ENCODE measurements around the gene ACVR1.
"Not testable (repeated sequence)": the region's sequence is repeated elsewhere in the genome, so short reads cannot be mapped to it uniquely, and the experiment has no call there.

ACVR1 gene

GRCh38 chr2:157895531-157895930 lies 19.4 kb upstream of the ACVR1 start:
- TF ChIP-seq, protein P1, sequence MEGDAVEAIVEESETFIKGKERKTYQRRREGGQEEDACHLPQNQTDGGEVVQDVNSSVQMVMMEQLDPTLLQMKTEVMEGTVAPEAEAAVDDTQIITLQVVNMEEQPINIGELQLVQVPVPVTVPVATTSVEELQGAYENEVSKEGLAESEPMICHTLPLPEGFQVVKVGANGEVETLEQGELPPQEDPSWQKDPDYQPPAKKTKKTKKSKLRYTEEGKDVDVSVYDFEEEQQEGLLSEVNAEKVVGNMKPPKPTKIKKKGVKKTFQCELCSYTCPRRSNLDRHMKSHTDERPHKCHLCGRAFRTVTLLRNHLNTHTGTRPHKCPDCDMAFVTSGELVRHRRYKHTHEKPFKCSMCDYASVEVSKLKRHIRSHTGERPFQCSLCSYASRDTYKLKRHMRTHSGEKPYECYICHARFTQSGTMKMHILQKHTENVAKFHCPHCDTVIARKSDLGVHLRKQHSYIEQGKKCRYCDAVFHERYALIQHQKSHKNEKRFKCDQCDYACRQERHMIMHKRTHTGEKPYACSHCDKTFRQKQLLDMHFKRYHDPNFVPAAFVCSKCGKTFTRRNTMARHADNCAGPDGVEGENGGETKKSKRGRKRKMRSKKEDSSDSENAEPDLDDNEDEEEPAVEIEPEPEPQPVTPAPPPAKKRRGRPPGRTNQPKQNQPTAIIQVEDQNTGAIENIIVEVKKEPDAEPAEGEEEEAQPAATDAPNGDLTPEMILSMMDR (IDR thresholded peaks at IDR 0.05), result no peak
- no peak for DNase-seq (ENCODE audit: low spot score)

GRCh38 chr2:157894694-157895435 lies 18.7 kb upstream of the ACVR1 start:
- H3K4me3 ChIP-seq, result no peak overlapping the region

More at GRCh38 chr2:157895531-157895930, 19.4 kb upstream of the ACVR1 start:
- Histone ChIP-seq H3K27ac (no peak overlapping the region), H3K4me3 (no peak overlapping the region)

DNA sequence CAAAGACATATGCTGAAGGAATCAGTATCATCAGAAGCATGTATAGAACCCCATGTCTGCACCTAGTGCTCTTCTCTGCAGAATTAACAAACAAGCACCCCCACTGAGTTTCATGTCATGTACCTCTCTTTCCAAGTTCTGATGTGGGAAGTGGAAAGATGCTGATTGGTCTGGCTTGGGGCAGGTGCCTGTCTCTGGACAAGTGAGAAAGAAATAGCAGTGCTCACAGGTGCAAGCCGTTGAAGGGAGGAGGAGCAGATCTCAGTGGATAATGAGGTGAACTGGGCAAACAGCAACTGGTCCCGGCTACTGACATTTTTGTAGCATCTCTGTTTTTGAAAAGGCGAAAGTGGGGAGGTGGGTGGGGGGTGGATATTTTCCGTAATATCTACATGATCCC lies 17.5 kb upstream of the ACVR1 start:
- TF ChIP-seq, protein P1 (IDR thresholded peaks at IDR 0.05), result no peak
- Histone ChIP-seq H3K4me3 (no peak overlapping the region), H3K27ac (no peak overlapping the region)
- no peak for DNase-seq (ENCODE audit: low spot score)

More at GRCh38 chr2:157894694-157895435, 18.7 kb upstream of the ACVR1 start:
- TF ChIP-seq, protein P1 (IDR thresholded peaks at IDR 0.05), result no peak
- H3K27ac ChIP-seq, result no peak overlapping the region
- DNase-seq (ENCODE audit: low spot score), result no peak

DNA sequence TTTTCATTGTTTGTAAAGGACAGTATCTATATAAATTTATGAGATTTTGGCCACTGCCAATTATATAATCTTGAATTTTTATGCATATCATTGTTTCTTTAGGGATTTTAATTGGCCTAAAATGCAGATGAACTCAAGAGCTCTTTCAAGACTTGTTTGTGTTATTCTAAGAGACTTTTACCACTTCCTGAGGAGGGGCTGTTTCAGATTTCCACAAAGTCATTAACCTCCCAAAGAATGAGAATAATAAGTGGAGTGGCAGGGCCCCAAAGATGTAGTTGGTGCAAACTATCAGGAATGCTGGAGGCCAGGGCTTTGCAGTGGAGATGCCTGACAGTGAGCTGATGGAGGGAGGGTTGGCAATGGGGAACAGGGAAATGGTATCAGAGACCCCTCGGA lies 15.5 kb upstream of the ACVR1 start:
- TF ChIP-seq, protein P1 (IDR thresholded peaks at IDR 0.05), result no peak
- Histone ChIP-seq H3K4me3 (no peak overlapping the region), H3K27ac (no peak overlapping the region)
- DNase-seq (ENCODE audit: low spot score), result no peak

DNA sequence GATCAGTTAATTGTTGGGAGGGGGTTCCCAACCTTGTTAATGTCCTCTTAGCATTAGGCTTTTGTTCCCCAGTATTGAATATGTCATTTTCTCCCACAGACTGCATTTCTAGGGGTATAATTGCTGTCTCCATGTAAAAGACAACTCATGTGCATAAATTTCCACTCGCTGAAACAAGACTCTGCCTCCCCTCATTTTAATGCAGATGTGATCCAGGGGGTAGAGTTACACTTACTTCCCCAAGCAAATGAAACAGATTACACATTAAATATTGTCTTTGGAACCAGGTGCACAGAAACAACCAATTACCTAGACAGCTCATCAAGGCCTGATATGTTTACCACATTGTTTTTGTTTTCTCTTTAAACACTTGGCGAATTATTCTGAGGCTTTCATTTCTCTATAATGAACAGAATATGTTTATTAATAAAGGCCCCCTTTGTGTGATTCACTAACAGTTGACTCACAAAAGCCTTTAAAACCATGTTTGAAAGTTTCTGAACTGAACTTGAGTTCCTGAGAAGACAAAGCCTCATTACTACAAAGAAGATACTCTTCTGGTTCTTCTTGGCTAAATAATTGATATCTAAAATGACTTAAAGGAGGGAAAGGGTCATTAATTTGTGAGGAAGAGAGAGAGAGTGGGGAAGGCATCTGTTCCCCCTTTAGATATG lies 15.0 kb upstream of the ACVR1 start:
- no peak overlapping the region for H3K4me3 ChIP-seq
- no peak overlapping the region for H3K27ac ChIP-seq

GRCh38 chr2:157887946-157888345 lies 11.8 kb upstream of the ACVR1 start:
- Histone ChIP-seq H3K4me3 (no peak overlapping the region), H3K27ac (no peak overlapping the region)
- TF ChIP-seq, protein P1 (IDR thresholded peaks at IDR 0.05), result no peak
- DNase-seq (ENCODE audit: low spot score), result no peak

More for the DNA sequence above, 15.0 kb upstream of the ACVR1 start:
- TF ChIP-seq, protein P1 (IDR thresholded peaks at IDR 0.05), result no peak
- DNase-seq (ENCODE audit: low spot score), result no peak

DNA sequence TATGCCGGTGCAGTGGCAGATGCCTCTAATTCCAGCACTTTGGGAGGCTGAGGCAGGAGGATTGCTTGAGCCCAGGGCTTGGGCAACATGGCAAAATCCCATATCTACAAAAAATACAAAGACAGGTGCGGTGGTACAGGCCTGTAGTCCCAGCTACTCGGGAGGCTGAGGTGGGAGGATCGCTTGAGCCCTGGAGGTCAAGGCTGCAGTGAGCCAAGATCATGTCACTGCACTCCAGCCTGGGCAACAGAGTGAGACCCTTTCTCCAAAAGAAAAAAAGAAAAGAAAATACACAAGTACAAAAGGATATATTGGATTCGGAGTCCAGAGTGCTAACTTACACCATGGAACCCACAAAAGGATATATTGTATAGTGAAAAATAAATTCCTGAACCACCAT lies 8.4 kb upstream of the ACVR1 start:
- not testable (repeated sequence) for H3K4me3 ChIP-seq; H3K27ac ChIP-seq; DNase-seq (ENCODE audit: low spot score)
